Endothelial cell of umbilical vein (primary cell): ENCODE measurements around the gene WDR72. TPM values are rescaled to one million over a fixed set of nuclear protein-coding genes. Genes with fewer than 3 reads are reported as not detected.

Experiments used
- BruUV-seq: library from RNA; stranded (reverse); fragments of 400-500 nt; replicated peaks from 2 replicates; lab custom pipeline; 2021; lab: Mats Ljungman, UMichigan
- CTCF ChIA-PET: fragments of 300-600, 350-600 bp; sonication (Branson Sonifier 250); formaldehyde crosslinking; loops from one replicate; lab custom pipeline; 2021; ENCODE audit warnings: antibody characterized with exemption, inconsistent platforms; lab: Charles Lee
- POLR2A ChIA-PET: fragments of 300-600, 350-600 bp; sonication (Branson Sonifier 250); formaldehyde crosslinking; loops from one replicate; lab custom pipeline; 2021; ENCODE audit warnings: antibody characterized with exemption, inconsistent platforms; lab: Charles Lee
- DNase-seq: peaks from one replicate; pipeline ENCODE4 v3.0.0-alpha.2; 2011; ENCODE audit warnings: low read depth, low spot score
- FAIRE-seq: peaks from 2 replicates; lab custom pipeline; 2011; peaks lifted over from hg19 to GRCh38; lab: Jason Lieb, UNC
- H2AFZ ChIP-seq: 2 replicates; pipeline ENCODE4 v1.6.0; 2012; ENCODE audit warnings: low read depth, low read length, control low read depth, inconsistent platforms
- H3K27ac ChIP-seq: 2 replicates; pipeline ENCODE4 v1.5.1; 2011; ENCODE audit warnings: low read depth, mild to moderate bottlenecking, control low read depth, low read length, moderate library complexity; ENCODE audit not compliant: insufficient read depth
- H3K27me3 ChIP-seq, 2 experiments: 2 replicates each; pipeline versions ENCODE4 v1.6.0 to v1.6.1; 2011; ENCODE audit warnings: low read length in 2 of 2, mixed read lengths in 1 of 2; ENCODE audit not compliant: control insufficient read depth in 2 of 2, insufficient read depth in 2 of 2
- H3K36me3 ChIP-seq, 2 experiments: 2 replicates in 1 of 2; 3 replicates in 1 of 2; pipeline ENCODE4 v1.5.1; 2011; ENCODE audit warnings: low read length in 2 of 2, mild to moderate bottlenecking in 1 of 2, moderate library complexity in 1 of 2; ENCODE audit not compliant: control insufficient read depth in 2 of 2, insufficient read depth in 2 of 2; ENCODE audit errors: extremely low read depth in 1 of 2
- H3K4me1 ChIP-seq: 3 replicates; pipeline ENCODE4 v1.5.1; 2011; ENCODE audit warnings: mild to moderate bottlenecking, low read length; ENCODE audit not compliant: control insufficient read depth, insufficient read depth; ENCODE audit errors: extremely low read depth
- H3K4me2 ChIP-seq: 2 replicates; pipeline ENCODE4 v1.6.1; 2011; ENCODE audit warnings: low read length, control low read depth, mixed read lengths; ENCODE audit not compliant: insufficient read depth
- H3K4me3 ChIP-seq, 3 experiments: fragments of 200-600 bp in 1 of 3; sonication (generic), shearing (Covaris generic) in 1 of 3; replicated peaks in 1 of 3; 2 replicates each; pipeline ENCODE4 v1.5.1; 2011 to 2016; ENCODE audit warnings: control low read depth in 3 of 3, low read length in 3 of 3, mild to moderate bottlenecking in 2 of 3, inconsistent platforms in 1 of 3, low read depth in 1 of 3, moderate library complexity in 1 of 3; ENCODE audit not compliant: insufficient read depth in 1 of 3
- H3K79me2 ChIP-seq: 2 replicates; pipeline ENCODE4 v1.6.0; 2012; ENCODE audit warnings: low read length, inconsistent platforms; ENCODE audit not compliant: control insufficient read depth, insufficient read depth
- H3K9ac ChIP-seq: replicated peaks from 2 replicates; pipeline ENCODE3; 2011; ENCODE audit warnings: low read length, control low read depth; ENCODE audit not compliant: insufficient read depth; ENCODE audit errors: extremely low read depth
- H3K9me1 ChIP-seq: replicated peaks from 3 replicates; pipeline ENCODE4 v1.6.0; 2011; ENCODE audit warnings: mild to moderate bottlenecking, low read length; ENCODE audit not compliant: control insufficient read depth, insufficient read depth; ENCODE audit errors: extremely low read depth
- H3K9me3 ChIP-seq: replicated peaks from 2 replicates; pipeline ENCODE4 v1.5.1; 2012; ENCODE audit warnings: low read length, inconsistent platforms; ENCODE audit not compliant: control insufficient read depth, insufficient read depth
- H4K20me1 ChIP-seq: replicated peaks from 2 replicates; pipeline ENCODE3; 2011; ENCODE audit warnings: mild to moderate bottlenecking, low read length; ENCODE audit not compliant: control insufficient read depth, insufficient read depth; ENCODE audit errors: extremely low read depth
- EZH2 ChIP-seq: IDR thresholded peaks from 2 replicates; pipeline ENCODE4 v1.6.1; 2012; ENCODE audit warnings: borderline replicate concordance, low read depth, mild to moderate bottlenecking, moderate library complexity, low read length, inconsistent platforms; ENCODE audit not compliant: severe bottlenecking
- FOS ChIP-seq: IDR thresholded peaks from 2 replicates; pipeline ENCODE4 v1.6.1; 2011; ENCODE audit warnings: mild to moderate bottlenecking, low read length, moderate library complexity, borderline replicate concordance; ENCODE audit not compliant: insufficient read depth
- GATA2 ChIP-seq: IDR thresholded peaks from 2 replicates; pipeline ENCODE4 v1.7.0; 2011; ENCODE audit warnings: low read depth, mild to moderate bottlenecking, moderate library complexity, mixed read lengths, low read length; ENCODE audit not compliant: insufficient read length, insufficient read depth
- JUN ChIP-seq: IDR thresholded peaks from 2 replicates; pipeline ENCODE4 v1.6.1; 2011; ENCODE audit warnings: borderline replicate concordance, low read depth; ENCODE audit not compliant: insufficient read length, insufficient read depth
- MYC ChIP-seq: IDR thresholded peaks from one replicate; pipeline ENCODE4 v1.6.1; 2011; ENCODE audit warnings: mild to moderate bottlenecking, low read depth, low read length
- POLR2A ChIP-seq: IDR thresholded peaks from 2 replicates; pipeline ENCODE4 v1.6.1; 2012; ENCODE audit warnings: low read depth, mild to moderate bottlenecking, control low read depth, low read length
- POLR2AphosphoS5 ChIP-seq: IDR thresholded peaks from 2 replicates; pipeline ENCODE4 v1.6.1; 2012; ENCODE audit warnings: low read depth, mild to moderate bottlenecking, control low read depth, low read length, moderate library complexity; ENCODE audit not compliant: insufficient read depth
- dilution Hi-C: fragments of 300-500 bp; cut with MboI; formaldehyde crosslinking; loops from one replicate; pipeline ENCODE4 v1.15.0; 2019; ENCODE audit warnings: low sequenced_read_pairs; ENCODE audit not compliant: extremely low pct_ligation_motif_present
- intact Hi-C: fragments of 100-400 bp; cut with micrococcal nuclease; formaldehyde crosslinking; loops from one replicate; pipeline ENCODE4 v1.10.0; 2022
- polyA plus RNA-seq, 4 experiments: library from polyadenylated mRNA; depleted of rRNA in 3 of 4; stranded (reverse) in 3 of 4; unstranded in 1 of 4; fragments of >200 nt; gene quantifications; 2 replicates each; pipeline versions ENCODE4 v1.2.1 to v1.2.3, GENCODE V29; 2011 to 2012; ENCODE audit warnings: missing spikeins in 1 of 4
- total RNA-seq: library from RNA; stranded (reverse); gene quantifications from 2 replicates; pipeline ENCODE4 v1.2.3, GENCODE V29; 2021
- TF ChIP-seq, protein P1 (sequence below): IDR thresholded peaks from 2 replicates; pipeline ENCODE4 v1.6.1; 2011; ENCODE audit not compliant: insufficient read depth, insufficient read length
- TF ChIP-seq, protein P2 (sequence below), 2 donors: IDR thresholded peaks; 1 replicate in 1 of 2; 2 replicates in 1 of 2; pipeline ENCODE4 v1.5.1; 2011; ENCODE audit warnings: low read length in 2 of 2, mild to moderate bottlenecking in 2 of 2, moderate library complexity in 2 of 2, control low read depth in 1 of 2, inconsistent platforms in 1 of 2, low read depth in 1 of 2; ENCODE audit not compliant: insufficient read depth in 1 of 2; ENCODE audit errors: extremely low read depth in 1 of 2

The WDR72 gene
- total and polyA plus RNA-seq, 2 donors (not counting 3 experiments of a cell fraction or from before 2014, with no cell fraction given), result not detected

DNA sequence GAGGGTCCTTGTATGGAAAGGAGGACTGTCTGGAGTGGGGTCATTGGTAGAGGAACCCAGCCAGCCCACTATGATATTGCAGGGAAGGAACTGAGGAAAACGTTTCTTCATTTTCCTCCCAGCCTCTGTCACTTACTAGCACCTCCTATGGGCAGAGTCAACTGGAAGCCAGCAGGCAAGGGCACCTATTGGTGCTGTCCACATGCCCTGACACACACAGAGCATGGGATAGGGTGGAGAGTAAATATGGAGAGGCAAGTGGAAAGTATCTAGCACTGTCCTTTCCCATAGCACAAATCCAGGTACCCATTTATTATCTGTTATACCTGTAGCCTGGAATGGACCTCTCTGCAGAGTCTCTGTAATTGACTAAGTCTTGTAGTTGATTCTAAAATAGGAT lies 285.6 kb downstream of the WDR72 start:
- BruUV-seq, result no TSS peak
- dilution Hi-C loops, result no loop called here
- Histone ChIP-seq H3K4me1 (no peaks in the 10 kb centered on the region), H3K9ac (no peak overlapping the region), H3K36me3 (no peaks in the 10 kb centered on the region), H3K9me1 (no peaks in the 10 kb centered on the region), H3K4me3 (no peak overlapping the region), H3K27me3 (no peaks in the 10 kb centered on the region), H3K79me2 (no peaks in the 10 kb centered on the region), H4K20me1 (no peaks in the 10 kb centered on the region), H2AFZ (no peak overlapping the region), H3K9me3 (no peaks in the 10 kb centered on the region), H3K4me2 (no peak overlapping the region), H3K27ac (no peak overlapping the region)
- ChIA-PET POLR2A (no interaction called here), CTCF (no interaction called here)
- DNase-seq (no peak), FAIRE-seq (no peak)
- TF ChIP-seq POLR2AphosphoS5 (no peak), POLR2A (no peak), GATA2 (no peak), JUN (no peak), MYC (no peak), EZH2 (no peak), FOS (no peak)
- TF ChIP-seq, protein P1, sequence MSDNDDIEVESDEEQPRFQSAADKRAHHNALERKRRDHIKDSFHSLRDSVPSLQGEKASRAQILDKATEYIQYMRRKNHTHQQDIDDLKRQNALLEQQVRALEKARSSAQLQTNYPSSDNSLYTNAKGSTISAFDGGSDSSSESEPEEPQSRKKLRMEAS, result no peak
- TF ChIP-seq, protein P2, sequence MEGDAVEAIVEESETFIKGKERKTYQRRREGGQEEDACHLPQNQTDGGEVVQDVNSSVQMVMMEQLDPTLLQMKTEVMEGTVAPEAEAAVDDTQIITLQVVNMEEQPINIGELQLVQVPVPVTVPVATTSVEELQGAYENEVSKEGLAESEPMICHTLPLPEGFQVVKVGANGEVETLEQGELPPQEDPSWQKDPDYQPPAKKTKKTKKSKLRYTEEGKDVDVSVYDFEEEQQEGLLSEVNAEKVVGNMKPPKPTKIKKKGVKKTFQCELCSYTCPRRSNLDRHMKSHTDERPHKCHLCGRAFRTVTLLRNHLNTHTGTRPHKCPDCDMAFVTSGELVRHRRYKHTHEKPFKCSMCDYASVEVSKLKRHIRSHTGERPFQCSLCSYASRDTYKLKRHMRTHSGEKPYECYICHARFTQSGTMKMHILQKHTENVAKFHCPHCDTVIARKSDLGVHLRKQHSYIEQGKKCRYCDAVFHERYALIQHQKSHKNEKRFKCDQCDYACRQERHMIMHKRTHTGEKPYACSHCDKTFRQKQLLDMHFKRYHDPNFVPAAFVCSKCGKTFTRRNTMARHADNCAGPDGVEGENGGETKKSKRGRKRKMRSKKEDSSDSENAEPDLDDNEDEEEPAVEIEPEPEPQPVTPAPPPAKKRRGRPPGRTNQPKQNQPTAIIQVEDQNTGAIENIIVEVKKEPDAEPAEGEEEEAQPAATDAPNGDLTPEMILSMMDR (IDR thresholded peaks at IDR 0.05; ENCODE audit: extremely low read depth in 1 of 2, insufficient read depth in 1 of 2, low read depth in 1 of 2, low read length in 2 of 2), result no peak
- intact Hi-C loops, result no loop called here
